Gastroesophageal sphincter (tissue), 3 donors: Measurements from ENCODE around the gene RFNG.

ENCODE experiments used
- CTCF ChIP-seq, 4 experiments: fragments of 200-600 bp in 2 of 4; fragments of 450-650 bp in 2 of 4; sonication (generic) in 1 of 4; IDR thresholded peaks; one replicate each; pipeline ENCODE4 v1.5.1; 2017 to 2019; ENCODE audit warnings: antibody characterized with exemption in 4 of 4, mild to moderate bottlenecking in 2 of 4, moderate library complexity in 2 of 4
- EP300 ChIP-seq: sonication (generic); formaldehyde crosslinking; IDR thresholded peaks from one replicate; pipeline ENCODE4 v1.6.1; 2017; ENCODE audit warnings: antibody characterized with exemption, mild to moderate bottlenecking
- POLR2A ChIP-seq, 2 donors: fragments of 450-650 bp; IDR thresholded peaks; one replicate each; pipeline ENCODE4 v1.6.1; 2017; ENCODE audit warnings: antibody characterized with exemption in 2 of 2, mild to moderate bottlenecking in 2 of 2, moderate library complexity in 1 of 2
- POLR2AphosphoS5 ChIP-seq: sonication (generic); formaldehyde crosslinking; IDR thresholded peaks from one replicate; pipeline ENCODE4 v1.6.1; 2017; ENCODE audit warnings: antibody characterized with exemption

- TF ChIP-seq CTCF (IDR thresholded peaks at IDR 0.05) (no peak), EP300 (no peak), POLR2A (IDR thresholded peaks at IDR 0.05) (no peak), POLR2AphosphoS5 (peak; percentile 7)
Measured at GRCh38 chr17:82098939-82099763, 47.5 kb upstream of the RFNG start.
